RWPE2 (cell line): ENCODE results near the gene SACM1L.

Experiments
- ATAC-seq: fragments of 200-7000 bp; cut with Tn5 transposase; 3 replicates; pipeline ENCODE4 v1.9.1; 2021; ENCODE audit warnings: low read depth
- DNase-seq: peaks from one replicate; pipeline ENCODE4 v3.0.0-alpha.2; 2020; ENCODE audit warnings: low spot score
- H3K27ac ChIP-seq: fragments of 450-650 bp; 2 replicates; pipeline ENCODE4 v1.5.1; 2017; ENCODE audit warnings: mild to moderate bottlenecking; ENCODE audit not compliant: poor library complexity, severe bottlenecking
- H3K27me3 ChIP-seq: fragments of 250-450 bp; sonication (Bioruptor Pico); 2 replicates; pipeline ENCODE4 v1.5.1; 2021; ENCODE audit warnings: mild to moderate bottlenecking, moderate library complexity; ENCODE audit not compliant: insufficient read depth, poor library complexity, severe bottlenecking
- H3K36me3 ChIP-seq: fragments of 250-450 bp; sonication (Bioruptor Pico); 2 replicates; pipeline ENCODE4 v1.5.1; 2020; ENCODE audit warnings: low read depth, mild to moderate bottlenecking, moderate library complexity
- H3K4me1 ChIP-seq: fragments of 250-450 bp; sonication (Bioruptor Pico); 2 replicates; pipeline ENCODE4 v1.5.1; 2021; ENCODE audit warnings: mild to moderate bottlenecking, moderate library complexity; ENCODE audit not compliant: insufficient read depth, poor library complexity, severe bottlenecking
- H3K4me3 ChIP-seq: fragments of 250-450 bp; sonication (Bioruptor Pico); 2 replicates; pipeline ENCODE4 v1.5.1; 2021; ENCODE audit warnings: mild to moderate bottlenecking, moderate library complexity; ENCODE audit not compliant: severe bottlenecking
- H3K9me3 ChIP-seq: fragments of 250-450 bp; sonication (Bioruptor Pico); 2 replicates; pipeline ENCODE4 v1.5.1; 2021; ENCODE audit warnings: mild to moderate bottlenecking, moderate library complexity; ENCODE audit not compliant: severe bottlenecking
- CTCF ChIP-seq: fragments of 450-650 bp; IDR thresholded peaks from one replicate; pipeline ENCODE4 v1.5.1; 2017; ENCODE audit warnings: mild to moderate bottlenecking, moderate library complexity; ENCODE audit not compliant: poor library complexity, severe bottlenecking

SACM1L gene

GRCh38 chr3:45676325-45677032, 12.7 kb upstream of the SACM1L start:
- peak; percentile 49 for ATAC-seq
- H3K36me3 ChIP-seq, result peaks cover 24% of the 10 kb centered on the region
- no peak for DNase-seq
- no peaks in the 10 kb centered on the region for H3K27me3 ChIP-seq
- H3K27ac ChIP-seq, result peak overlapping the region; percentile 84
- peaks cover 12% of the 10 kb centered on the region for H3K4me1 ChIP-seq
- H3K4me3 ChIP-seq, result no peak overlapping the region
- no peaks in the 10 kb centered on the region for H3K9me3 ChIP-seq
- no peak for TF ChIP-seq CTCF

- Histone ChIP-seq H3K36me3 (peaks cover 24% of the 10 kb centered on the region), H3K9me3 (no peaks in the 10 kb centered on the region), H3K4me3 (no peak overlapping the region), H3K27ac (peak overlapping the region; percentile 84), H3K27me3 (no peaks in the 10 kb centered on the region), H3K4me1 (peaks cover 12% of the 10 kb centered on the region)
- peak; percentile 79 for ATAC-seq
- TF ChIP-seq CTCF, result no peak
- no peak for DNase-seq
Measured at GRCh38 chr3:45677033-45677446, 12.2 kb upstream of the SACM1L start.

GRCh38 chr3:45677841-45678240, 11.4 kb upstream of the SACM1L start:
- Histone ChIP-seq H3K27ac (peak overlapping the region; percentile 84), H3K36me3 (peaks cover 20% of the 10 kb centered on the region), H3K27me3 (no peaks in the 10 kb centered on the region), H3K9me3 (no peaks in the 10 kb centered on the region), H3K4me1 (peaks cover 12% of the 10 kb centered on the region), H3K4me3 (no peak overlapping the region)
- TF ChIP-seq CTCF, result no peak
- ATAC-seq (no peak), DNase-seq (no peak)

- no peak for TF ChIP-seq CTCF
- Histone ChIP-seq H3K27ac (no peak overlapping the region), H3K27me3 (no peaks in the 10 kb centered on the region), H3K4me1 (peaks cover 12% of the 10 kb centered on the region), H3K4me3 (no peak overlapping the region), H3K36me3 (peaks cover 17% of the 10 kb centered on the region), H3K9me3 (no peaks in the 10 kb centered on the region)
- no peak for DNase-seq
- ATAC-seq, result no peak
Measured at GRCh38 chr3:45679805-45680204, 9.4 kb upstream of the SACM1L start.

- Histone ChIP-seq H3K4me3 (no peak overlapping the region), H3K4me1 (peaks cover 12% of the 10 kb centered on the region), H3K27me3 (no peaks in the 10 kb centered on the region), H3K9me3 (no peaks in the 10 kb centered on the region), H3K36me3 (peaks cover 17% of the 10 kb centered on the region), H3K27ac (no peak overlapping the region)
- no peak for TF ChIP-seq CTCF
- no peak for DNase-seq
- ATAC-seq, result no peak
Measured at GRCh38 chr3:45681221-45681620, 8.0 kb upstream of the SACM1L start.
